Osteoblast (primary cell): ENCODE results near the gene LRMDA. TPM values are rescaled to one million over a fixed set of nuclear protein-coding genes. Genes with fewer than 3 reads are reported as not detected.

Experiments
- DNase-seq: peaks from one replicate; pipeline ENCODE4 v3.0.0; 2011; ENCODE audit warnings: low spot score, mixed read lengths; ENCODE audit not compliant: insufficient read length; ENCODE audit errors: missing footprints
- H2AFZ ChIP-seq: 2 replicates; pipeline ENCODE4 v1.6.0; 2011; ENCODE audit warnings: mild to moderate bottlenecking, low read length
- H3K27ac ChIP-seq: 2 replicates; pipeline ENCODE4 v1.5.1; 2011; ENCODE audit warnings: mild to moderate bottlenecking, low read depth, low read length, moderate library complexity
- H3K27me3 ChIP-seq: 2 replicates; pipeline ENCODE4 v1.6.0; 2012; ENCODE audit warnings: mild to moderate bottlenecking, control low read depth, inconsistent platforms, low read length, moderate library complexity; ENCODE audit not compliant: insufficient read depth
- H3K36me3 ChIP-seq: 2 replicates; pipeline ENCODE4 v1.5.1; 2011; ENCODE audit warnings: mild to moderate bottlenecking, low read length, control low read depth, moderate library complexity; ENCODE audit not compliant: insufficient read depth
- H3K4me1 ChIP-seq: 2 replicates; pipeline ENCODE4 v1.5.1; 2011; ENCODE audit warnings: mild to moderate bottlenecking, low read length, control low read depth, moderate library complexity; ENCODE audit not compliant: insufficient read depth
- H3K4me2 ChIP-seq: 2 replicates; pipeline ENCODE4 v1.6.0; 2011; ENCODE audit warnings: mild to moderate bottlenecking, low read length; ENCODE audit not compliant: insufficient read depth
- H3K4me3 ChIP-seq: fragments of 200-600 bp; sonication (generic); 3 replicates; pipeline ENCODE4 v1.5.1; 2012; ENCODE audit warnings: mild to moderate bottlenecking, low read length, inconsistent platforms; ENCODE audit not compliant: insufficient read depth
- H3K79me2 ChIP-seq: 2 replicates; pipeline ENCODE4 v1.6.0; 2012; ENCODE audit warnings: mild to moderate bottlenecking, low read length, control low read depth, inconsistent platforms; ENCODE audit not compliant: insufficient read depth
- H3K9me3 ChIP-seq: 2 replicates; pipeline ENCODE4 v1.5.1; 2011; ENCODE audit warnings: low read depth, low read length, control low read depth
- H4K20me1 ChIP-seq: 2 replicates; pipeline ENCODE4 v1.6.0; 2012; ENCODE audit warnings: mild to moderate bottlenecking, low read length, control low read depth; ENCODE audit not compliant: insufficient read depth
- total RNA-seq: library from RNA; depleted of rRNA; stranded (reverse); fragments of >200 nt; gene quantifications from 2 replicates; pipeline ENCODE4 v1.2.3, GENCODE V29; 2012
- TF ChIP-seq, protein P1 (sequence below): IDR thresholded peaks from 2 replicates; pipeline ENCODE4 v1.5.1; 2011; ENCODE audit warnings: mild to moderate bottlenecking, low read depth, low read length, moderate library complexity; ENCODE audit errors: extremely low read depth

Gene LRMDA
- total RNA-seq, 1 donor: 18.5 TPM

DNA sequence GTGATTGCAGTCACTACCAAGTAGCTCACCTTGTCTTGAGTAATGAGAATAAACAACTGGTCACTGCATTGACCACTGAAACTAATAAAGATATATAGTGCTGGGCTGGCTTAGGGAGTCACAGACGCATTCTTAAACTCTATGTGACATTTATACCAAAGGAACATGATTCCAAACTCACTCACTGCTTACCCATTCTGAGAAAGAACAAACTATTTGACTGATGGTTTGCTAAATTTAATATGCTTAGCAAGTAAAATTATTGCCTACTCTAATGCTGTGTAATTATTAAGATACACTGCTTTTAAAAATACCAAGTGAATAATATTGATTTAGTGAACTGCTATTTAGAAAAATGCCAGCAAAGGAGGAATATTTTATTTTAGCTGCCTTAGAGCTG, 191.1 kb downstream of the LRMDA start:
- H3K4me2 ChIP-seq: no peak overlapping the region
- no peak for DNase-seq
- H3K79me2 ChIP-seq: no peaks in the 10 kb centered on the region
- no peaks in the 10 kb centered on the region for H3K9me3 ChIP-seq
- H4K20me1 ChIP-seq: no peaks in the 10 kb centered on the region
- TF ChIP-seq, protein P1, sequence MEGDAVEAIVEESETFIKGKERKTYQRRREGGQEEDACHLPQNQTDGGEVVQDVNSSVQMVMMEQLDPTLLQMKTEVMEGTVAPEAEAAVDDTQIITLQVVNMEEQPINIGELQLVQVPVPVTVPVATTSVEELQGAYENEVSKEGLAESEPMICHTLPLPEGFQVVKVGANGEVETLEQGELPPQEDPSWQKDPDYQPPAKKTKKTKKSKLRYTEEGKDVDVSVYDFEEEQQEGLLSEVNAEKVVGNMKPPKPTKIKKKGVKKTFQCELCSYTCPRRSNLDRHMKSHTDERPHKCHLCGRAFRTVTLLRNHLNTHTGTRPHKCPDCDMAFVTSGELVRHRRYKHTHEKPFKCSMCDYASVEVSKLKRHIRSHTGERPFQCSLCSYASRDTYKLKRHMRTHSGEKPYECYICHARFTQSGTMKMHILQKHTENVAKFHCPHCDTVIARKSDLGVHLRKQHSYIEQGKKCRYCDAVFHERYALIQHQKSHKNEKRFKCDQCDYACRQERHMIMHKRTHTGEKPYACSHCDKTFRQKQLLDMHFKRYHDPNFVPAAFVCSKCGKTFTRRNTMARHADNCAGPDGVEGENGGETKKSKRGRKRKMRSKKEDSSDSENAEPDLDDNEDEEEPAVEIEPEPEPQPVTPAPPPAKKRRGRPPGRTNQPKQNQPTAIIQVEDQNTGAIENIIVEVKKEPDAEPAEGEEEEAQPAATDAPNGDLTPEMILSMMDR: no peak
- no peak overlapping the region for H2AFZ ChIP-seq
- no peak overlapping the region for H3K27ac ChIP-seq
- H3K27me3 ChIP-seq: peaks cover 16% of the 10 kb centered on the region
- no peaks in the 10 kb centered on the region for H3K4me1 ChIP-seq
- H3K36me3 ChIP-seq: no peaks in the 10 kb centered on the region
- H3K4me3 ChIP-seq: no peak overlapping the region

DNA sequence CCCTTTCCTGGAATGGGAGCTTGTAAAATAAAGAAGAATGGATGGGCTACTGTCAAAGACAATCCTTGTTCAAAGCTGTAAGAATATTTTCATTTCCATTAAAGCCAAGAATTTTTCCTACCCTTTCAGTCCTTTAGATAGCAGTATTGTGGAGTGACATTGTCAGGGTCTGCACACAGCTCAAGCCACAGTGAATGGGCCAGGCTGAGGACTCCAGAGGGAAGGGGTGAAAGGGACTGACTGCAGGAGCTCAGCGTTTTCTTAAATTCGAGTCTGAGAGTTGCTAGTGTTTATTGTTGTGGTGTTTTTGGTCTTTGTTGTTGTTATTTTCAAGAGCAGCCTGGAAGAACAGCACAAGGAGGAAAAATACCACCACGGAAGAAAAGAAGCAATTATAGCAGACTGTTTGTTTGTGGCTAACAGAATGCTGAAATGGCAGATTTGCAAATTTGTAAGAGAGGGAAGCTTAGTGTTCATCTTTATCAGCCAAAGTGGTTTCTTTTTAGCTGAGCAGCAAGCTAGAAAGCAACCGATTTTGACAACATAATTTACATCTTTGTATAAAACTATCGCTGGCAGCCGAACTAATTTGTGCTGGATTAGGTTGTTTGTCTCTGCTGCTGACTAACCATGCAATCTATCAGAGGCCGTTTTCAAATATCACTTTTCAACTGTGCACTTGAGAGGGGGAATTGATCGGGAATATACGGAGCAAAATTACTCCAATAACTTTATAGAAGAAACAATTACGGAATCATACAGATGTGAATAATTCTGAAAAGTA, 192.1 kb downstream of the LRMDA start:
- TF ChIP-seq, protein P1: no peak
- H3K36me3 ChIP-seq: no peaks in the 10 kb centered on the region
- DNase-seq: no peak
- H3K79me2 ChIP-seq: no peaks in the 10 kb centered on the region
- no peak overlapping the region for H3K27ac ChIP-seq
- H3K4me1 ChIP-seq: no peaks in the 10 kb centered on the region
- H3K4me2 ChIP-seq: no peak overlapping the region
- no peaks in the 10 kb centered on the region for H3K9me3 ChIP-seq
- no peaks in the 10 kb centered on the region for H4K20me1 ChIP-seq
- H3K4me3 ChIP-seq: no peak overlapping the region
- peaks cover 16% of the 10 kb centered on the region for H3K27me3 ChIP-seq
- H2AFZ ChIP-seq: peak overlapping the region; percentile 19

DNA sequence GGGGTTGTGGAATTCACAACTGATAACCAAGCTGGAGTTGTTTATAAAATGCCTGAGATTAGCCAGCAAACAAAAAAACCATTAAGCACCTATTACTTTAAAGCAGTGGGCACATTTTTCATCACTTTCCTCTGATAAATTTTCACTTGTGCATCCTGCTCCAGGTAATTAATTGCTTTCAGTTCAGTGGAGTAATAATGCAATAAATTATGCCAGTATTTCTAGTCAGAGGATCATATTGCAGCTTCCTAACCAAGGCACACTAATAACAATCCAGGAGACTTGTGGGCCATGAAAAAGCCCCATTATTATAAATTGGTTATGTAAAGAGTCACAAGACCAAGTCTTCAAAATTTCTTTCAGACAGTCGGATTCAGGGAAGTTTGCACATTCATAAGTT, 193.2 kb downstream of the LRMDA start:
- no peaks in the 10 kb centered on the region for H3K36me3 ChIP-seq
- H2AFZ ChIP-seq: no peak overlapping the region
- H3K27me3 ChIP-seq: peaks cover 16% of the 10 kb centered on the region
- TF ChIP-seq, protein P1: no peak
- no peaks in the 10 kb centered on the region for H3K9me3 ChIP-seq
- no peak overlapping the region for H3K4me3 ChIP-seq
- H3K27ac ChIP-seq: no peak overlapping the region
- no peak overlapping the region for H3K4me2 ChIP-seq
- H4K20me1 ChIP-seq: no peaks in the 10 kb centered on the region
- H3K4me1 ChIP-seq: no peaks in the 10 kb centered on the region
- no peak for DNase-seq
- H3K79me2 ChIP-seq: no peaks in the 10 kb centered on the region

DNA sequence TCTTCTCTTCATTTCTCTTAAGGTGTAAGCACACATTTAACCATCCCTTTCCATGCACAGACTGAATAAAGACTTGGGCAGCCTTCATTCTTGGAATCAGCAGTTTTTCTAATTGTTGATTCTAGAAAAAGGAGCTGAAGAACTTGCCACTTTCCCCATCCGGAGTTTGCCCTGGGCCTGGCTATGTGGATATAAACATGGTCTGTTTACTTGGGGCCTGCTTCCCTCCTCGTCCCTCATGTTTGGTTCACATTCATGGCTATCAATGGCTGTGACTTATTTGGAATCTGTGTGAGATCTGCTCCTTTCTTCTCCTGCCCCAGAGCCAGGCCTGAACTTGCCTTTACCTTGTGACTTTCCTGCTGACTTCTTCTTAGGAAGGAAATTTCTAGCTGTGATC, 199.3 kb downstream of the LRMDA start:
- DNase-seq: no peak
- Histone ChIP-seq H4K20me1 (no peaks in the 10 kb centered on the region), H3K4me3 (no peak overlapping the region), H3K27me3 (peaks cover 8% of the 10 kb centered on the region), H2AFZ (no peak overlapping the region), H3K79me2 (no peaks in the 10 kb centered on the region), H3K36me3 (no peaks in the 10 kb centered on the region), H3K9me3 (no peaks in the 10 kb centered on the region), H3K4me2 (no peak overlapping the region), H3K27ac (no peak overlapping the region), H3K4me1 (no peaks in the 10 kb centered on the region)
- TF ChIP-seq, protein P1: no peak
